Lower lobe of right lung (tissue), 2 donors: ENCODE data around the gene PRMT3. TPM values are rescaled to one million over a fixed set of nuclear protein-coding genes. Genes with fewer than 3 reads are reported as not detected.

Experiments
- ATAC-seq, 2 donors: fragments of 200-7000 bp; cut with Tn5 transposase; one replicate each; pipeline ENCODE4 v1.9.1; 2020 to 2022; ENCODE audit warnings: mild to moderate bottlenecking in 2 of 2, moderate library complexity in 2 of 2
- DNase-seq: peaks from one replicate; pipeline ENCODE4 v3.0.0-alpha.2; 2020
- H3K27ac ChIP-seq: fragments of 200-600 bp; one replicate; pipeline ENCODE4 v1.8.0; 2022
- H3K27me3 ChIP-seq: fragments of 200-600 bp; one replicate; pipeline ENCODE4 v1.8.0; 2022; ENCODE audit warnings: low read depth
- H3K36me3 ChIP-seq: fragments of 200-600 bp; one replicate; pipeline ENCODE4 v1.8.0; 2022; ENCODE audit warnings: mild to moderate bottlenecking
- H3K4me1 ChIP-seq: fragments of 200-600 bp; one replicate; pipeline ENCODE4 v1.8.0; 2022
- H3K4me3 ChIP-seq: fragments of 200-600 bp; one replicate; pipeline ENCODE4 v1.8.0; 2022; ENCODE audit warnings: mild to moderate bottlenecking
- H3K9me3 ChIP-seq: fragments of 200-600 bp; one replicate; pipeline ENCODE4 v1.8.0; 2022
- CTCF ChIP-seq: fragments of 200-600 bp; IDR thresholded peaks from one replicate; pipeline ENCODE4 v1.8.0; 2022; ENCODE audit warnings: antibody characterized with exemption, mild to moderate bottlenecking
- intact Hi-C: fragments of 100-400 bp; cut with DNase I; formaldehyde crosslinking; loops from one replicate; pipeline ENCODE4 v1.11.0; 2022
- total RNA-seq: library from RNA; stranded (reverse); fragmentation: NEBNext Ultra II Directional; extraction: Animal tissue kit (Norgen Biotek cat#: 25700); gene quantifications from one replicate; pipeline ENCODE4 v1.2.1, GENCODE V29; 2021
- donor health status: DM: no; HTN: yes; CAD: no; lungs with severe emphysema.

Gene PRMT3
- total RNA-seq, 1 donor from 2014 or later = 10.6 TPM

GRCh38 chr11:20453657-20454316 is 66.3 kb downstream of the PRMT3 start:
- H3K4me1 ChIP-seq = no peaks in the 10 kb centered on the region
- no peak for DNase-seq
- H3K27me3 ChIP-seq = no peaks in the 10 kb centered on the region
- H3K9me3 ChIP-seq = no peaks in the 10 kb centered on the region
- no peak overlapping the region for H3K27ac ChIP-seq
- intact Hi-C loops = no loop called here
- H3K36me3 ChIP-seq = no peaks in the 10 kb centered on the region
- no peak for TF ChIP-seq CTCF
- no peak for ATAC-seq
- H3K4me3 ChIP-seq = no peak overlapping the region

DNA sequence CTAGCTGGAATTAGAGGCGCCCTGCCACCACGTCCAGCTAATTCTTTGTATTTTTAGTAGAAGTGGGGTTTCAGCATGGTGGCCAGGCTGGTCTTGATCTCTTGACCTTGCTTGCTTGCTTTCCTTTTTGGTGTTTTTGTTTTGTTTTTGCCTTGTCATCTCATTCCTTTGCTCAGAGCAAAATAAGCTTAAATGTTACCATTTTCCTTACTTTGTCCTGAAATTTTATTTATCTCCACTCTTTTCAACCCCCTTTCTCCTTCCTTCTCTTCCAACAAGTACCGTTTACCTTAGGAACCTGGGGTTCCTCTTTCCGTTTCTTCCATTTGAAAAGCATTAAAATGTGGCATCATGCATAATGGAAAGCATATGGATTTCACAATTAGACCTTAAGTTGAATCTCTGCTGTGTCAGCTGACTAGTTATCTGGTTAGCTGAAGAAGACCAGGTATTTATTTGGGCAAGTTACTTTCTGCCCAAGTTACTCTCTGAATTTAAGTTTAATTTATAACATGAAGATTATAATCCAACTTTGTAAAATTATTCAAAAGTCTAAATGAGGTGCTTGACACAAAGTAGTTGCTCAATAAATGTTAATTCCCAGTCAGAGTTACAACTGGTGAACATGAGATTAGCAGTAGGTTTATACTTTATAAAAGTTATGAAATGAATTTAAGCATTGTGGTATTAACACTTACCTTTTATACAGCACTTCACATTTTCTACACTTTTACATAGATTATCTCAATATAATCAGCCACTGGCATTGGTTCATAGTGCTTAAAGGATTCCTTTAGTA is 69.7 kb downstream of the PRMT3 start:
- no peaks in the 10 kb centered on the region for H3K9me3 ChIP-seq
- no peak for ATAC-seq
- DNase-seq = no peak
- intact Hi-C loops = no loop called here
- H3K36me3 ChIP-seq = peaks cover 3% of the 10 kb centered on the region
- no peak for TF ChIP-seq CTCF
- H3K4me1 ChIP-seq = no peaks in the 10 kb centered on the region
- H3K4me3 ChIP-seq = no peak overlapping the region
- no peak overlapping the region for H3K27ac ChIP-seq
- H3K27me3 ChIP-seq = no peaks in the 10 kb centered on the region

GRCh38 chr11:20457934-20458680 is 70.6 kb downstream of the PRMT3 start:
- no peak overlapping the region for H3K27ac ChIP-seq
- DNase-seq = no peak
- no peak for ATAC-seq
- TF ChIP-seq CTCF = no peak
- no peaks in the 10 kb centered on the region for H3K4me1 ChIP-seq
- peaks cover 10% of the 10 kb centered on the region for H3K36me3 ChIP-seq
- intact Hi-C loops = no loop called here
- no peaks in the 10 kb centered on the region for H3K27me3 ChIP-seq
- H3K9me3 ChIP-seq = no peaks in the 10 kb centered on the region
- no peak overlapping the region for H3K4me3 ChIP-seq

GRCh38 chr11:20458905-20459632 is 71.6 kb downstream of the PRMT3 start:
- intact Hi-C loops = no loop called here
- Histone ChIP-seq H3K27ac (no peak overlapping the region), H3K36me3 (peaks cover 13% of the 10 kb centered on the region), H3K9me3 (no peaks in the 10 kb centered on the region), H3K27me3 (no peaks in the 10 kb centered on the region), H3K4me1 (no peaks in the 10 kb centered on the region), H3K4me3 (no peak overlapping the region)
- no peak for DNase-seq
- no peak for TF ChIP-seq CTCF
- no peak for ATAC-seq

- no peak overlapping the region for H3K4me3 ChIP-seq
- no peak for ATAC-seq
- TF ChIP-seq CTCF = no peak
- H3K36me3 ChIP-seq = peaks cover 21% of the 10 kb centered on the region
- H3K27ac ChIP-seq = no peak overlapping the region
- H3K4me1 ChIP-seq = no peaks in the 10 kb centered on the region
- intact Hi-C loops = no loop called here
- no peaks in the 10 kb centered on the region for H3K27me3 ChIP-seq
- DNase-seq = no peak
- H3K9me3 ChIP-seq = no peaks in the 10 kb centered on the region
Measured at GRCh38 chr11:20459865-20460264, 72.3 kb downstream of the PRMT3 start.
